ENCODE data around the gene MEF2D. TPM values are rescaled to one million over a fixed set of nuclear protein-coding genes. Genes with fewer than 3 reads are reported as not detected.
A peak's percentile ranks its signal among the peaks of the same experiment; 100 is the strongest.

The MEF2D gene
- polyA plus RNA-seq, 5 donors: 20.3 to 38.1 (median 29.4) TPM

DNA sequence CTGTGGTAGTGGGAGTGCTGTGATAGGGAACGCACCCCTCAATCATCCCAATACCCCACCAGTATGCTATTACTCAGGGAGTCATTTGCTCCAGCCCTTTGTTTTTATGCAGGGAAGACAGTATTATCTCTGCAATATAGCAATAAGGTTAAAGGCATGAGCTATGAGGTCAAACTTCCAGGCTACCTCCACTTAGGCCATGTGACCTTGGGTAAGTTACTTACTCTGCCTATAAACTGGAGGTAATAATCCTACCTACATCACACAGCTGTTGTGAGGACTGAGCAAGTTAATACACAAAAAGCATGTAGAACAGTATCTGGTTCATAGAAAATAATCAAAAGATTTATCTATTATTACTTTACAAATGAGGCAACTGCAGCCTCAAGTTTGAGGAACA lies 30.1 kb downstream of the MEF2D start:
- DNase-seq: no peak

DNA sequence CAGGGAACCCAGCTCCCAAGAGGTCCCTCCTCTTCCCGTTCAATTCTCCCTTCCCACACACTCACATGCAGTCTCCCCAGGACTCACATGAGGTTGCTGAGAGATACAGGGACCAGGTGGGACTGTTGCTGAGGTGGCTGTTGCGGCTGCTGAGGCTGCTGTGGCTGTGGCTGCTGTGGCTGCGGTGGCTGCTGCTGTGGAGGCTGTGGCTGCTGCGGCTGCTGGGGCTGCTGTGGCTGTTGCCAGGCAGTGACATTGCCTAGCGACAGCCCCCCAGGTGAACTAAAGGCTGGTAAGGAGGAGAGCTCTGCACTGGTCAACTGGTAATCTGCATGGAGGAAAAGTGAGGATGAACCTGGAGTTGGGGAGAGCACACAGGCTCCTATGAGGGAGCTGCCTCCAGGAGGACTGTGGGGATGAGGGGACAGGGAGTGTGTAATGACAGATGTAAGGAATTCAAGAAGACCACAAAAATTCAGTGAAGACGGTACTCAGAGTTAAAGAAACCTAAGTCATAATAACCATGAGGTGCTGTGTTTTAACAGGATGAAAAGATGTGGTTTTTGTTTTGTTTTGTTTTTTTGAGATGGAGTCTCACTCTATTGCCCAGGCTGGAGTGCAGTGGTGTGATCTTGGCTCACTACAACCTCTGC lies 31.8 kb downstream of the MEF2D start:
- DNase-seq: no peak

DNA sequence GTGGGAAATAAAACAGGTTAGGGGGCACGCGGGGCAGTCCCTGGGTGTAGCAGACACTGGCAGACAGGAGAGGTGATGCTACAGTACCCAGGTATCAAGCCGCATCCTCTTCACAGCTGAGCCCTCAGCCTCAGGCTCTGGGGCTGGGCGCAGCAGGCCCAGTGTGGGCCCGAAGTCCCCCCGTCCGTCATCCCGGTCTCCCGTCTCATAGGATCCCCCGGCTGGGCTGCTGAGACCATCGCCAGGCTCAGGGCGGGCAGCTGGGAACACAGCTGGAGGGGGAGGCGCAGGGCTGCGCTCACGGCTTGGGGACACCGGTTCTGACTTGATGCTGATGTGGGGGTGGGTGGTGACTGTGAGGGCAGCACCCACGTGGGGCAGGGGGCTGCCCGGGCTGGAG lies 32.7 kb downstream of the MEF2D start:
- DNase-seq: no peak

GRCh38 chr1:156467385-156467784 lies 33.2 kb downstream of the MEF2D start:
- DNase-seq: no peak

GRCh38 chr1:156465747-156466365 lies 34.7 kb downstream of the MEF2D start:
- DNase-seq: no peak

- no peak for DNase-seq
Measured at GRCh38 chr1:156464825-156465452, 35.6 kb downstream of the MEF2D start.

GRCh38 chr1:156464335-156464734 lies 36.2 kb downstream of the MEF2D start:
- DNase-seq: no peak

GRCh38 chr1:156463874-156464273 lies 36.7 kb downstream of the MEF2D start:
- DNase-seq: no peak

DNA sequence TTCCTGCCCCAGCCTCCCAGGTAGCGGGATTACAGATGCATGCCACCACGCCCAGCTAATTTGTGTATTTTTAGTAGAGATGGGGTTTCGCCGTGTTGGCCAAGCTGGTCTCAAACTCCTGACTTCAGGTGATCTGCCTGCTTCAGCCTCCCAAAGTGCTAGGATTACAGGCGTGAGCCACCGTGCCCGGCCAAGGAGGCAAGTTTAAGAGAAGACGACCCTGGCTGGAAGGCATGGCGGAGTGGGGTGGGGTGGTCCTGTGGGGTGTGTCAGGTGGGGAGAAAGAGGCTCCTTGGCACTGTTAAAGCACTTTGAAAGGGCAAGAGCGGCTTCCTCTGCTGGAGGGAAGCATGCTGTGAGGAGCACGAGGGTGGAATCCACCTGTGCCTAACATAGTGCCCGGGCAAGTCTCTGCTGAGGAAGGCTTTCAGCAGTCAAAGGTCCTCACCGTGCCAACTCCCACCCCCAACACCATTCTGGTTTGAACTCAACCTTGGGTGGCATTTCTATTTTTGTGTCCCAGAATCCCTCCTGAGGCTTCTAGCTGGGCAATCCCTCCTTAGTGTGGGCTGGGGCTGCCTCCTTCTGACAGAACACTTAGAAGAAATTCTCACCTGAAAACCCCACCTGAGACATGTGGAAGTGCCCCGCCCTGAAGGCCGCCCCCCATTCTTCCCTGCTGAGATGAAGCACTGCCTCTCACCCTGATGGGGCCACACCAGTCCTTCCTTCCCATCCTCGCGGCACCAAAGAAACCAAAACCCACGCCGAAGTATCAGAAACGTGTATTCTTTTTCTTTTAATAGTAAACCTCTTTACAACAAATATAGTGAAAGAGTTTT lies 37.4 kb downstream of the MEF2D start:
- no peak for DNase-seq

GRCh38 chr1:156461781-156462647 lies 38.6 kb downstream of the MEF2D start:
- no peak for DNase-seq

DNA sequence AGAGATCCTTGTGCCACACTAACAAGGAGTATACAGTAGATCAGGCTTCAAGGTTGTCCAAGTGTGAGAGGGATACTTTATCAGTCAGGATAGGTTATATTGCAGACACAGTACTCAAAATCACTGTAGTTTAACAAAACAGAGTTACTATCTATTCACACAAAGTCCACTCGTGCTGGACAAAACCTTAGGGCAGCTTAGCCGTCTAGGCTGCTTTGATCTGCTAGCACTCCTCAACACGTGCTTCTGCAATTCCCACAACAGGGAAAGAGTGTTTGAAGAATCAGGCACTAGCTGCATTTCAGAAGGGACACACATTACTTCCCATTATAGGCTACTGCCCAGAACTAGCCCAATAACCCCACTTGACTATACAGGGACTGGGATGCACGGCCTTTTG lies 39.5 kb downstream of the MEF2D start:
- no peak for DNase-seq

DNA sequence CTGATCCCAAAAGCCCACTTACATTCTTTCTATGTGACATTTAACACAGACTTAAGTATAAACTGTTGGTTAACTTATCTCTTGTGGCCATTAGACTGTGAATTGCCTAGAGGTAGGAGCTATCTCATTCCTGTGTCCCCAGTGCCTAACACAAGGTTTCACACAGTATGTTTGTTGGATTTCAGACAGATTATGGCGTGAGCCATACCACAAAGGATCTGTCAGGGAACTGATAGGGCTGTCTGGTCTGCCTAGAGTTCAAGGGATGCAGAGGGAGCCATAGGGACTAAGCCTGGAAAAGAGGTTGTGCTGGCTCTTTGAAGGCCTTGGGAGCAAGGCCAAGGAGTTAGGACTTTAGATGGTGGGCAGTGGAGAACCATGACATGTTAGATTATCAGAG lies 40.0 kb downstream of the MEF2D start:
- DNase-seq: no peak

GRCh38 chr1:156458181-156458503 lies 42.4 kb downstream of the MEF2D start:
- no peak for DNase-seq

DNA sequence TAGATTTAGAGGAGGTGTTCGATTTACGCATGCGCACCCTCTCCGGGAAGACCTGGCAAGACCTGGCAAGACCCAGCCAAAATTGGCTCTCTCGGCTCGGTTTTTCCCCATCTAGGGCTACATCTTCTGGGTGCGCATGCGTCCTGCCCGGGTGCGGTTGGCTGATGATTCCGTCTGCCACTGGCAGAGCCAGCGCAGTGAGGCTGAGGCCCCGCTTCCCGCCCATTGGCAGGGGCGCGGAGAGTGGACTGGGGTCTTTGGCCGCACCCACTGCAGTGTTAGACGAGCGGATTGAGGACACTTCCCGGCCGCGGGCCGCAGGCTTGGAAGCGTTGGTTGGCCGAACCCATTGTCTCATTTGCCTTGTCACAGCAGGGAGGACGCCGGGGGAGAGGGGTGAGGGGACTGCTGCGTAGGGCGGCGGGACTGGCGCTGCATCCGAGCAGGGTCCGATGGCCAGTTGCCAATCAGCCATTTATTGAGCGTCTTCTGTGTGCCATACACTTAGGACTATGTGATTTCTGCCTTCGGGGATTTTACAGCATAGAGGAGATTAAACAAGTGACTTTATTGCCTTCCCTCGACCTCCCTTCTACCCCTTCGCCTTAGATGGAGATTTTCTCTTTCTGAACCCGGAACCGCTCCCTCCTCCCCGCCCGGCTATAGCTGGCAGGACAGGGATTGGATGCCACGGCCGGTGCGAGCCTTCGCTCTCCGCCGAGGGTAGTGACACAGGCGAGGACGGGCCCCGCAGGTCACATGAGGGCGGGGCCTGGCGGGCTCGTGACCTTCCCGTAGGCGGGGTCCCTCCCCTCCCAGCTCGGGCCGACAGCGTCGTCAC lies 43.7 kb downstream of the MEF2D start:
- DNase-seq: peak; percentile 92 to 95

DNA sequence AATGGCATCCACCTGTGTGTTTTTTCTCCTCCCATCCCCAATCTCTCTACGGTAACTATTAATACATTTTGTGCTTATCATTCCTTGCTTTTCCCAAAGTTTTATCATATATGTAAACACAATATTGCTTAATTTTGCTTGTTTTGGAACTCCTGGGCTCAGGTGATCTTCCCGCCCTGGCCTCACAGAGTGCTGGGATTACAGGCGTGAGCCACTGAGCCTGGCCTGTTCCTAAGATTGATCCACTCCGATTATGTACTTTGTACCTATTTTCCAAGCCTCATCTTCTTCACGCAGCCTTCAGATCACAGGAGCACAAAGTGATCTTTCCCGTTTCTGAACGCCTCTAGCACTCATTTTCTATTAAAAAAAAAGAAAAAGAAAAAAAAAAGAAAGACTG lies 45.2 kb downstream of the MEF2D start:
- no peak for DNase-seq

GRCh38 chr1:156452907-156453306 lies 47.7 kb downstream of the MEF2D start:
- no peak for DNase-seq

- DNase-seq: no peak
Measured at GRCh38 chr1:156451505-156452160, 48.9 kb downstream of the MEF2D start.

GRCh38 chr1:156448134-156448967 lies 52.2 kb downstream of the MEF2D start:
- no peak for DNase-seq

DNA sequence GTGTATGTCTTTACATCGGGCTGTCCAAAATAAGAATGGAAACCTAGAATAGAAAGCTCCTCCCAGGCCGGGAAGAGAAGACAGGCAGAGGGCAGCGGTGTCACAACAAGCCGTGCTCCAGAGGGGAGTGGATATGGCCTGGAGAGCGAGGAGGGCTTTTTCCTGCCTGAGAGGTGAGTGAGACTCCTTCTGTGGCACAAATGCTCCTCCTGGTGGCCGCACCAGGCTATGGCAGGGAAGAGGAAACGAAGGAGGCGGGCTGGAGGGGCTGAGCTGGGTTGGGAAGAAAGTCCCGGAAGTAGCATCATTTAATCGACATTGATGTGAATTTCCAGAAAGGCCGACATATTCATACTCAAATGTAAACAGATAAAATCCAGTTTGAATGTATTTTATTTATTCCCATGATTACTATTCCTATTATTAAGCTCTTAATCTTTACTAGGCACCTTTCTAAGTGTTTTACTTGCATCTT lies 54.7 kb downstream of the MEF2D start:
- peak; percentile 59 to 75 for DNase-seq
